NOMO-1 treated with dmso at 0.1 percent for 144 hours (cell line): ENCODE measurements around the gene MAGI2.

Experiments used
- DNase-seq: peaks from one replicate; lab custom pipeline; 2025; ENCODE audit not compliant: unreplicated experiment; lab: John Stamatoyannopoulos, UW

MAGI2 gene

DNA sequence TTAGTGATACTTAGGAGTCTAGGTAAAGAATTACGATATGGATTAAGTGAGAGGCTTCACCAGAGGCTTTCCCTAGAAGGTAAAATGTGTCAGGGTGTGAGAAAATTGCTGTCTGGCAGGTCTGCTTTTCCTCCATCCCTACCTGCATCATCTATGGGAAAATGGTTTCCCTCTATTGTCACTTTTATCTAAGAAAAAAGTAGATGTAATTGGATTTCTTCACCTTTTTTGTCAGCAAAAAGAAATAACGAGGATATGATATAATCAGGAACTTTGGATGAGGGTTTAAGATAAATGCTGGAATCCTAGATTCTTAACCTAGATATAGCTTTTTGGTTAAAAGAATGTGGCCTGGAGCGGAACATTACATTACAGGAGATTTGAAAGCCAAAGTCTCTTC lies 146.1 kb downstream of the MAGI2 start:
- no peak for DNase-seq

DNA sequence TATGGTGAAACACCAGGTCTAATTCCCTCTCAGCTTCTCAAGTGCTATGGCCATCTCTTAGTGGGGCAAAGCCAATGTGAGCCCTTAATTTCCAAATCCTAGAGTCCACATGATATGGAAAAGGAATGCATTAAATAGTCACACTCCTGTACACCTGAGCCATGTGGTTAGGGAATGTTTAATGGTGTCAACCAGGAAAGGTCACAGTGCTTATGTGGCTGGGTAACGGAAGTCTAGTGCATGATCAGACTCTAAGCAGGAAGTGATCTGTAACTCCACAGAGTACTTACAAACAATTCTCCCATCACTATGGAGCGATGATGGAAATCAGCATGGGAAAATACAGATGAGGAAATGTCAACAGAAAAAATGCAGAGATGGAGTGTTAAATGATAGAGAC lies 148.8 kb downstream of the MAGI2 start:
- DNase-seq, result no peak

DNA sequence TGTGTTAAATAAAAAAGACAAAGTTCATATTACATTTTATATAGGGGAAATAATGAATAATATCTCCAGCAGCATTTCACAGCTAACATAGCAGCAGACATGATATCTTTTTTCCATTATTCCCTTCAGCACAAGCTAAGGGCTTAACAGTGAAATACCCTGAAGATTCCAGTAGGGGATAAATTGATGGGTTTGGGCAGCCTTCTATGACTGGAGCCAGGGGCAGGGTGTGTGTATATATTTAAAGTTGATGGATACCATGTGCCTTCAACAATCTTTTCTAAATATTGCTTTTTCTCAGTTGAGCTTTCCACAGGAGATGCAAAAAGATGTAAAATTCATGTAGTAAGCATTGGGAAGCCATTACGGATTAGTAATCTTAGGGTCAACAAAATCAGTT lies 151.2 kb downstream of the MAGI2 start:
- DNase-seq, result no peak

DNA sequence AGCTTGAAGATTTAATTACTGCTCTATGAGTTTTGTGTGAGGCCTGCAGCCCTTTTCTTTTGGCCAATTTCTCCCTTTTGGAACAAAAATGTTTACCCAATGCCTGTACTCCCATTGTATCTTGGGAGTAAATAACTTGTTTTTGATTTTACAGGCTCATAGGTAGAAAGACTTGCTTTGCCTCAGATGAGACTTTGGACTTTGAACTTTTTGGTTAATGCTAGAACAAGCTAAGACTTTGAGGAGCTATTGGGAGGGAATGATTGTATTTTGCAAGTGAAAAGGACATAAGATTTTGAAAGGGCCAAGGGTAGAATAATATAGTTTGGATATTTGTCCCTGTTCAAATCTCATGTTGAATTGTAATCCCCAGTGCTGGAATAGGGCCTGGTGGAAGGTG lies 152.0 kb downstream of the MAGI2 start:
- no peak for DNase-seq

DNA sequence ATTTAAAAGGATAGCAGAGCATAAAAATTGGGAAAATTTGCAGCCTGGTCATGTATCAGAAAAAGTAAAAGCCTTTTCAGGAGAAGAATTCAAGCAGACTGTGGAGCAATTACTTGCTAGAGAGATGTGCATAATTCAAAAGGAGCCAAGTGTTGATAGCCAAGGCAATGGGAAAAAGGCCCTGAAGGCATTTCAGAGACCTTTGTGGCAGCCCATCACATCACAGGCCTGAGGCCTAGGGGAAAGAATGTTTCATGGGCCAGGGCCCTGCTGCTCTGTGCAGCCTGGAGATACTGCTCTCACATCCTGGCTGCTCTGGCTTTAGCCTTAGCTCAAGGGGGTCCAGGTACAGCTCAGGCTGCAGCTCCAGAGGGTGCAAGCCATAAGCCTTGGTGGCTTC lies 152.9 kb downstream of the MAGI2 start:
- DNase-seq, result no peak

DNA sequence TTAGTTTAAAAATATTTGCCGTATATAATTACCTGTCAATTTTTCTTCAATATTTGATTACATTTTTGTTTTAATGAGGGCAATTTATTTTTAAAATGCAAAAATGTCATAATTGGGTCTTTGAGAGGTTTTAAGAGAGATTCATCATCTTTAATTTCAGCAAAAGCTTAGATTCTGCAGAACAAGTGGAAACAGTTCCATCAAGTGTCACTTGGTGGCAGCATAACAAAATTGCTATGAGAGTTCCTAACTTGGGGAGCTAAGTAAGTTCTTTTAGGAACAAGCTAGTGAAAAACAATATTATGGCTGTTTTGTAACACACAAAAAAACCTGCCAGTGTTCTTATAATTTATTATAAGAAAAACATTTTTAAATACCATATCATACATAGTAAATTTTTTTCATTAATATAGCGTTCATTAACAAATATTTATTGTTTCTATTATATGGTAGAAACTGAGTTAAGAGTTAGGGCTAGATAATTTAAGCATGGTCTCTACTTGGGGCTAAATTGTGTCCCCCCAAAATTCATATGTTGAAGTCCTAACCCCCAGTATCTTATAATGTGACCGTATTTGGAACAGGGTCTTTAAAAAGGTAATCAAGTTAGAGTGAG lies 155.2 kb downstream of the MAGI2 start:
- no peak for DNase-seq

DNA sequence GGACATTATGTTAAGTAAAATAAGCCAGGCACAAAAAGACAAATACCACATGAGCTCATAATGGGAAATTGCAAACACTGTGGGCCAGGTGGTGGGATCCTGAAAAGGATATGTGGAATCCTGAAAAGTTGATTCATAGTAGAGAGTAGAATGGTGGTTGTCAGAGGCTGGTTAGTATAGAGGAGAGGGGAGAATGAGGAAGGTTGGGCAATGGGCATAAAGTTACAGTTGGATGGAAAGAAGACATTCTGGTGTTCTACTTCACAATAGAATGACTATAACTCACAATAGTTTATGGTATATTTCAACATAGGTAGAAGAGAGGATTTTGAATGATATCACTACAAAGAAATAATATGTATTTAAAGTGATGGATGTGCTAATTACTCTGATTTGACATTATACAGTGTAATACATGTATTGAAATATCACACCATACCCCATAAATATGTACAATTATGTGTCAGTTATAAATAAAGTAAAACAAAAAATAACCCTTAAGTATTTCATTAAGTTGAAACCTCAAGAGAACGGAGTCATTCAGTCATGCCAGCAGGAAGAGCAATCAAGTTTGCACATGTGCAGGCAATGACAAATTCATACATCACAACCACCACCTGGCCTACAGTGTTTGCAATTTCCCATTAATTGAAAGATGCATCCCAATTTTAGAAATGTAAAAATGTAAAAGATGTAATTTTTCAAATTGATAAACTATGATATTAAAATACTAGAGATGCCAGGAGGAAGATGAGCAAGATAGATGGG lies 156.7 kb downstream of the MAGI2 start:
- no peak for DNase-seq

DNA sequence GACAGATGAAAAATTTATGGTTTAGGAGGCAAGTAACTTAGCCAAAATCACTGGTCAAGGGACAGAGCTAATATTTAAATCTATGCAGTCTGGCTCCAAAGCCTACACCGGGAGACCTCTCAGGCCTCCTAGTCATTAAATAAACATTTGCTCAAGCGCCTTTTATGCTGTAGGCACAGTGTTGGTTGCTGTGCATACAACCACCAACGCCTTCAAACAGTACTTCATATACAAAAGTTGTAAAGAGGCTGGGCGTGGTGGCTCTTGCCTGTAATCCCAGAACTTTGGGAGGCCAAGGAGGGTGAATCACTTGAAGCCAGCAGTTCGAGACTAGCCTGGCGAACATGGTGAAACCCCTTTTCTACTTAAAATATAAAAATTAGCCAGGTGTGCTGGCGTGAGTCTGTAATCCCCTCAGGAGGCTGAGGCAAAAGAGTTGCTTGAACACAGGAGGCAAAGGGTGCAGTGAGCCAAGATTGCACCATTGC lies 159.8 kb downstream of the MAGI2 start:
- DNase-seq, result no peak

DNA sequence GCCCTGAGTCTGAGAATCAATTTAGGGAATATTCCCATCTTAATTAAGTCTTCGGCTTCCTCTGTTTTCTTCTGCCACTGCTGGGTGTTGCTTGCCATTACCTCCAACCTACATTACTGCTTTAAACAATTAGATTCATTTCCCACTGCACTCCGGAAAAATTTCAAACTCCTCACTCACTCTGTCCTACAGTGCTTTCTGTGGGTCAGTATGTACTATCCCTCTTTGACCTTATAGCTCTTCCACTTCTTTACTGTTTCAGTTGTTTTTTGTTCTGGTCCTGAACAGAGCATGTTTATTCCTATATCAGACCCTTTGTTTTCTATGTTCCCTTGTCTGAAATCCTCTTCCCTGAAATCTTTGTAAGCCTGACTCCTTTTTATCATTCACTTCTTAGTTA lies 160.6 kb downstream of the MAGI2 start:
- DNase-seq, result no peak

DNA sequence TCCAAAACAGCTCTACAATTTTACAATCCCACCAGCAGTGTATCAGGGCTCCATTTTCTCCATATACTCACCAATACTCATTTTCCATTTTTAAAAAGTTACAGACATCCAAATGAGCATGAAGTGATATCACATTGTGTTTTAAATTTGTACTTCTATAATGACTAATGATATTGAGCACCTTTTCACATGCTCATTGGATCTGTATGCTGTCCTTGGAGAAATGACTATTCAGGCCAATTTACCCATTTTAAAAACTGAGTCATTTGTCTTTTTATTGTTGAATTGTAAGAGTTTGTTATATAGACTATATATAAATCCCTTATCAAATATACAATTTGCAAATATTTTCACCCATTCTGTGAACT lies 162.0 kb downstream of the MAGI2 start:
- DNase-seq, result no peak

DNA sequence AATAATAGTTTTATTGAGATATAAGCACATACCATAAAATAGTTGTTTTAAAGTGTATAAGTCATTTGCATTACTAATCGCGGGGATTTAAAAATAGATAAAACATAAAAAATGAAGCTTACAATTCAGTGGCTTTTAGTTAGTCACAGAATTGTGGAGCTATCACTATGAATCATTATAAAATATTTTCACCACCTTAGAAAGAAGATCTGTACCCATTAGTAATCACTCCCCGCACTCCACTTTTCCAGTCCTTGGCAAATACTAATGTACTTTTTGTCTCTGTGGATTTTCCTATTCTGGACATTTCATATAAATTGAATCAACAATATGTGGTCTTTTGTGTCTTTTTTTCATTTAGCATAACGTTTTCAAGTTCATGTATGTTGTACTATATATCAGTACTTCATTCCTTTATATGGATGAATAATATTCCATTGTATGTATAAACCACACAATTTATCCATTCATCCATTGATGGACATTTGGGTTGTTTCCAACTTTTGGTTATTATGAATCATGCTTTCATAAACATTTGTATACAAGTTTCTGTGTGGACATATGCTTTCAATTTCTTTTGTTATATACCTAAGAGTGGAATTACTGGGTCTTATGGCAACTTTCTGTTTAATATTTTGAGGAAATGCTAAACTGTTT lies 162.5 kb downstream of the MAGI2 start:
- no peak for DNase-seq

DNA sequence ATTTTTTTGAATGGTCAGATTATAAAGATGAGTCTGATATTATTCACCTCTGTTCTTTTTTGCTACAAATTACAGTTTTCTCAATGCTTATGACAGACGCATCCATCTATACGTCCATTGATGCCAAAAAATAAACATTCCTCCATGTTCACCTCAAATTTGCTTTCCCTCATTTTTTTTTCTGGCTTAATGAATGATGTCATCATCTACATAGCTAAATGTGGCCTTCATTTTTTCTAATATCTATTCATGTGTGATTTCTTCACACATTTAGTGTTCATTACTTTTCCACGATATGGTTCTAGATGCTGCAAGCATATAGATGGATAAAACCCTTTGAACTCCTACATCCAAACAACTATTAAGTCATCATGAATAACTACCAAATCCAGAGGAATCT lies 163.1 kb downstream of the MAGI2 start:
- no peak for DNase-seq

DNA sequence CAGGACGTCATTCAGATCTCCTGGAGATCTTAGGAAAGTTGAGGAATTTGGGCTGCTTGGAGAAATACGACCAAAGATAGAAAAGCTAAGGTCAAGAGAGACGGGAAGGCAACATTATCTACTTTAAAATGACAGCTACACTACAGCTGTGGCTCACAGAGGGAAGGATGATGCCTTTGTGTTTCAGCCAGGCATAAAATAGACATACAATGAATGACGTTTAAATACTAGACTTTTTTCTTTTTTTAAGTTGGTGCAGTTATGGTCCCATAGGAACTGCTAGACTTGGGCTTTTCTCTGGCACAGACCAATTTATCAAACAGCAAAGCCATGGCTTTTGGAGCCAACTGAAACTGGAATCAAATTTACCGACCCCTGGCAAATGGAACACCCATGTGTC lies 164.8 kb downstream of the MAGI2 start:
- DNase-seq, result no peak

DNA sequence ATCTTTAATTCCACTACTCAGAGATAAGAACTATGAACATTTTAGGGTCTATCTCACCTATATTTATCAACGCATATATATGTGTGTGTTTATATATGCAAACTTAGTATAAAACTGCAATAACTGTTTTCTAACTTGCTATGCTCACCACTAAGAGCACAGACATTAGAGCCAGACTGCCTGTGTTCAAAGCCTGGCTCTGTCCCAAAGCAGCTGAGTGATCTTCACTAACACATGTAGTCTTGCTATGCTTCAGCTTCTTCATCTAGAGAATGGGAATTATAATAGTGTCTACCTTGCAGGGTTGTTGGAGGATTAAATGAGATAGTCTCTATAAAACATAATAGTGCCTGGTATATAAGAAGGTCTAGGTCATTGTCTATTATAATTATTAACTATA lies 165.5 kb downstream of the MAGI2 start:
- no peak for DNase-seq

DNA sequence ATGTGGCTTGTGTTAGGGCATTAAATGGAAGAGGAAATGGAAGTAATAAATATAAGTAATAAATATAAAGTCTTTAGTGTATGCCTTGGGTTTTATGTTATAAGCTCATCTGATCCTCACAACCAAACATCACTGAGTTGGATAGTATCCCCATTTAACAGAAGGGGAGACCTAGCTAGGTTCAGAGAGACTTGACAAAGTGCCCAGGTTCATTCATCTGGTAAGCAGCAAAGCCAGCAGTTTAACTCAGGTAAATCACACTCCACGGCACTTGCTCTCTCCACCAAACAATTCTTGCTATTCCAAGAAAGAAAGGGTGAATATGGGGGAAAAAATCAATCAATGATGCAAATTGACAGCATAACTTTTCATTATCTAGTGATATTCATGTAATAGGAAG lies 167.3 kb downstream of the MAGI2 start:
- DNase-seq, result no peak

DNA sequence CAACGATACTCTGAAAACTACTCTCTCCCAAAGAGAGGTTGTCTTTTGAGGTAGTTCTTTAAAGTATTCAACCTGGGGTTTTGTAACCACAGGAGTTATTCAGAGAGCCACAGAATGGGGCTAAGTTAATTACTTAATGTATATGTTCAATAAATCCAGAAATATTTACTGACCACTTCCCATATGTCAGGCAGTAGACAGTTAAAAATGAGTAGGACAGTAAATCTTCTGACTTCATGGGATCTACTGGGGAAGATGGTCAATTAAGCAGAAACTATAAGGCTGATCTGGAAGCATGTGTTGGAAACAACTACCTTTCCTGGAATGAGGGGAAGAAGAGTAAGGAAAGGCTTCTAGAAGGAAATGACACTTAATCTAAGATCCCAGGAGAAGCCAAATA lies 167.7 kb downstream of the MAGI2 start:
- DNase-seq, result no peak

DNA sequence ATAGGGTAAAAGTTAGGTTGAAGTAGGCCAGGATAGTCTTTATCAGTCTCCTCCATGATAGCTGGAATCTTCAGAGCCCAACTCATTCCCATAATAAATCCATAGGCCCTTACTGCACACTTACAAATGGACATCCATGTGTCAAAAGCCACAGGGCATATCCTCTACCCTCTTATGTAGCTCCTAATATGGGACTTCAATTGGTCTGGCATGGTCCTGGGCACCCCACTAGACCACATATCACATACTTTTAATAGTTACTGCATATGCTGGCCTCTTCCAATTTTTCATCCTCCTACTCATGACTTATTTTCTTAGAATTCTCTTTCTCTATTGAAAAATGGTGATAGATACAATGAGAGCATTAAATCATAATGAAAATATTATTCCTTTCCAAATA lies 169.3 kb downstream of the MAGI2 start:
- DNase-seq, result no peak

DNA sequence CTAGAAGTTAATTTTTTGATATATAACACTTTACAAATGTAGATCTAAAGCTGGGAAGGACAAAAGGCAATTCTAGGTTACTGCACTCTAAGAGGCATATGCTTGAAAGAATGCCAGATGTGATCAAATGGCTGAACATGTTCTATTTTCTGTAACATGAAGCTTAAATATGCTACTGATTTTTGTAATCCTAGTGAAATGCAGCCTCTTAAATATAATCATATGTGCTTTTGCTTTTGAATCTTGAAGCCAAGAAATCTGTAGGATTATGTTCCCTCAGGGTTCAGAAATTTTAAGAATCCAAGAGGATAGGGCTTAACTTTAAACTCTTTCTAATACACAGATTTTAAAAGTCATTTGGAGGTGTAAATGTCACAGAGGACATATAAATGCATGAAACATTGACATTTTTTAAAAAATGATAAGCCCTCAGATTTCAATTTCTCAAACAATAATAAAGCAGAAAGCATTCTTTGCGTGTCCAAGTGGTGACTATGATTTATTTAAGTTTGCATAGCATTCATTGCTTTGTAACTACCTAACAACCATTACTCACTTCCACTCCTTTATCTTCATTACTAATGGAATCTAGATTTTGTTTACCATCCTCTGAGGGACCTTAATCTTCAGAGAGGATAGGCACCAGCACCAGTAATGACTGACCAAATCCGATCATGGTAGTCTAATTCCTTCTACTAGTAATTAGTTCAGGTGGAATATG lies 170.4 kb downstream of the MAGI2 start:
- no peak for DNase-seq

DNA sequence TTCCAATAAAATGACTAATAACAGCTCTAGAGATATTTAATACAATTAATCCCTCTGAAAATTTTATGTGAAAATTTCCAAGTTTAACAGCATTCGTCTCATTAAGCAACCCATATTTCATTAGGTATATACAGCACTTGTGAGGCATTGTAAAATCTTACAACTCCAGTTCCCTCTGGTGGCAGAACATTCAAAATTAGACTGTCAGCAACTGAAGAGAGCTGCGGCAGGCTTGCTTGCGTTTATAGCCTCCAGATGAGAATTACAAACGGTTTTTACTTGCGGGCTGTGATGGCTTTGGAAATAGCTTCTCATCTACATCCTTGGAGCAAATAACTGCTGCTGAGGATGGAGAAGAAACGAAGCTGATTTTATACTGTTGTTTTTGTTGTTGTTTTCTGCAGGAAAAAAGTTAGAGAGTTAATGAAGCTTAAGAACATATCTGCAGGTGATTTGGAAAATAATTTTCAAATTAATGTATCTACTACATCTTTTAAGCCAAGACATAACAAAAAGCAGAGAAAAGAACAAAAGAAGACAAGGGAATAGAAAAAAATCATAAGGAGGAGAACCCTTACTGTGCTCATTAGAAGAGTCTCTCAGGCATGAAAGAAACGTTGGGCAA lies 171.3 kb downstream of the MAGI2 start:
- DNase-seq, result no peak

DNA sequence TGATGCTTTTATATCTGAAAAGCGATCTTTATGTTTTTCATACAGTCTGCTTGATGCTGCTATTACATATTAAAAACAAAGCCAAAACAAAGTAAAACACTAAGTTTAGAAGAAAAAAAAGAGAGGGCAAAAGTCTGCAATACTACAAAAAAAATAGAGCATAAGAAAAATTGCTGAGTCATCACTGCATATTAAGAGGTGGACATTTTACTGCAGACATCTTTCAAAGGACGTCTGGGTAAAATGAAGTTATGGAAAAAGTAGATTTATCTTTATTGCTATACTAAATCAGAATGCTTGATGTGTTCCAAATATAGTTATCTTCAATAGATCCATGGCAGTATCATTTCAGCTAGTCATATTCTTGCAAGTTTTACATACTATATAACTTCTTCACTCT lies 172.0 kb downstream of the MAGI2 start:
- DNase-seq, result no peak

DNA sequence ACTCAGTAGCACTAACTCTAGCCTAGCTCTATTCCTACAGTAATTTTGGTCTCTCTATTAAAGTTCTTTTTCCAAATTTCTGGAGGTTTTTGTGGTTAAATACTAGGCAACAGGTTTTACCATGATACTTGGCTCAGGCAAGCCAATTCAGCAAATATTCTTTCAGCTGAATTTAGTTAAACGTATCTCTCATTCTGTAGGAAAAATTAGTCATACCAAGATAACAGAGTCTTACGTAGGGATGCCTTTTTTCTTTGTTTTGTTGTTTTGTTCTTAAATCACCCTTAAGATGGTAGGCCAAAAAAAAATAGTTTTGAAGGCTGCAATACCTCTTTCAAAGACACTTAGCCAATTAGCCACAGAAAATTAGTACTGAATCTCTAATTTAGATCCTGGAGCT lies 180.5 kb downstream of the MAGI2 start:
- no peak for DNase-seq
